IMR-90 (cell line): ENCODE data around the gene SNTG2. TPM values are rescaled to one million over a fixed set of nuclear protein-coding genes. Genes with fewer than 3 reads are reported as not detected.

ENCODE experiments used
- ATAC-seq: fragments of 200-7000 bp; cut with Tn5 transposase; 2 replicates; pipeline ENCODE4 v1.9.1; 2020; ENCODE audit warnings: low read depth, mild to moderate bottlenecking, moderate library complexity
- BruUV-seq: library from RNA; stranded (reverse); fragments of 400-500 nt; replicated peaks from 2 replicates; lab custom pipeline; 2021; lab: Mats Ljungman, UMichigan
- CTCF ChIA-PET: fragments of 300-600 bp; formaldehyde crosslinking; extraction: SDS; loops from one replicate; lab custom pipeline; 2021; ENCODE audit warnings: antibody characterized with exemption; lab: Yijun Ruan, JAX
- POLR2A ChIA-PET: fragments of 300-600 bp; sonication (Branson Sonifier 250); formaldehyde crosslinking; loops from one replicate; lab custom pipeline; 2022; ENCODE audit warnings: antibody characterized with exemption; ENCODE audit not compliant: unreplicated experiment; lab: Charles Lee
- DNase-seq: peaks from one replicate; pipeline ENCODE4 v3.0.0; 2013
- H2AFZ ChIP-seq: replicated peaks from 2 replicates; pipeline ENCODE3; 2013; ENCODE audit warnings: low read length, mild to moderate bottlenecking; ENCODE audit not compliant: poor library complexity
- H2AK5ac ChIP-seq: 2 replicates; pipeline ENCODE4 v1.6.1; 2013; ENCODE audit warnings: low read depth, low read length, inconsistent platforms
- H2AK9ac ChIP-seq: replicated peaks from 2 replicates; pipeline ENCODE3; 2013; ENCODE audit warnings: mild to moderate bottlenecking, low read depth, low read length, moderate library complexity; ENCODE audit not compliant: poor library complexity
- H2BK120ac ChIP-seq: 2 replicates; pipeline ENCODE4 v1.6.1; 2013; ENCODE audit warnings: low read depth, low read length, inconsistent platforms
- H2BK15ac ChIP-seq: 3 replicates; pipeline ENCODE4 v1.6.1; 2013; ENCODE audit warnings: low read depth, low read length, inconsistent platforms
- H2BK20ac ChIP-seq: 2 replicates; pipeline ENCODE4 v1.6.1; 2013; ENCODE audit warnings: low read depth, mild to moderate bottlenecking, inconsistent platforms, low read length, moderate library complexity
- H2BK5ac ChIP-seq: 2 replicates; pipeline ENCODE4 v1.6.1; 2013; ENCODE audit warnings: mild to moderate bottlenecking, low read depth, low read length, inconsistent platforms; ENCODE audit not compliant: poor library complexity, severe bottlenecking
- H3K14ac ChIP-seq: replicated peaks from 2 replicates; pipeline ENCODE4 v1.6.1; 2013; ENCODE audit warnings: low read depth, low read length, inconsistent platforms
- H3K18ac ChIP-seq: 2 replicates; pipeline ENCODE4 v1.6.1; 2013; ENCODE audit warnings: low read depth, low read length, control low read depth
- H3K23ac ChIP-seq: 2 replicates; pipeline ENCODE4 v1.6.1; 2013; ENCODE audit warnings: low read depth, low read length, inconsistent platforms
- H3K27ac ChIP-seq: 2 replicates; pipeline ENCODE4 v1.5.1; 2013; ENCODE audit warnings: mild to moderate bottlenecking, control low read depth, low read length; ENCODE audit not compliant: insufficient read depth
- H3K27me3 ChIP-seq: 2 replicates; pipeline ENCODE4 v1.6.1; 2013; ENCODE audit warnings: low read length; ENCODE audit not compliant: control insufficient read depth, insufficient read depth
- H3K36me3 ChIP-seq: 2 replicates; pipeline ENCODE4 v1.6.1; 2013; ENCODE audit warnings: low read length, mixed read lengths; ENCODE audit not compliant: control insufficient read depth, insufficient read depth
- H3K4ac ChIP-seq: 2 replicates; pipeline ENCODE4 v1.6.1; 2013; ENCODE audit warnings: low read depth, low read length, inconsistent platforms
- H3K4me1 ChIP-seq: 2 replicates; pipeline ENCODE4 v1.6.1; 2013; ENCODE audit warnings: low read length, mixed read lengths; ENCODE audit not compliant: control insufficient read depth, insufficient read depth
- H3K4me2 ChIP-seq: 2 replicates; pipeline ENCODE4 v1.6.1; 2013; ENCODE audit warnings: low read depth, mild to moderate bottlenecking, control low read depth, low read length, moderate library complexity
- H3K4me3 ChIP-seq: 2 replicates; pipeline ENCODE4 v1.5.1; 2013; ENCODE audit warnings: low read depth, mild to moderate bottlenecking, control low read depth, low read length, moderate library complexity; ENCODE audit not compliant: insufficient read depth
- H3K56ac ChIP-seq: 2 replicates; pipeline ENCODE4 v1.6.1; 2013; ENCODE audit warnings: low read length, inconsistent platforms; ENCODE audit not compliant: insufficient read depth; ENCODE audit errors: extremely low read depth
- H3K79me1 ChIP-seq, 2 experiments: 2 replicates each; pipeline ENCODE4 v1.6.1; 2013; ENCODE audit warnings: low read length in 2 of 2, inconsistent platforms in 1 of 2, low read depth in 1 of 2
- H3K9ac ChIP-seq: 2 replicates; pipeline ENCODE4 v1.6.1; 2013; ENCODE audit warnings: low read depth, low read length, control low read depth
- H3K9me1 ChIP-seq: 2 replicates; pipeline ENCODE4 v1.6.1; 2013; ENCODE audit warnings: low read length, inconsistent platforms; ENCODE audit not compliant: insufficient read depth
- H3K9me3 ChIP-seq: 2 replicates; pipeline ENCODE4 v1.6.1; 2013; ENCODE audit warnings: low read length; ENCODE audit not compliant: control insufficient read depth, insufficient read depth
- H4K20me1 ChIP-seq: 2 replicates; pipeline ENCODE4 v1.6.1; 2013; ENCODE audit warnings: low read length, inconsistent platforms; ENCODE audit not compliant: insufficient read depth
- H4K5ac ChIP-seq: 2 replicates; pipeline ENCODE4 v1.6.1; 2013; ENCODE audit warnings: mild to moderate bottlenecking, low read depth, low read length, control low read depth
- H4K8ac ChIP-seq, 2 experiments: 2 replicates each; pipeline ENCODE4 v1.6.1; 2013; ENCODE audit warnings: low read depth in 2 of 2, low read length in 2 of 2, control low read depth in 1 of 2, inconsistent platforms in 1 of 2
- H4K91ac ChIP-seq: 2 replicates; pipeline ENCODE4 v1.6.1; 2013; ENCODE audit warnings: low read depth, low read length, inconsistent platforms; ENCODE audit not compliant: insufficient read depth
- FOS ChIP-seq: fragments of 150-350 bp; IDR thresholded peaks from 2 replicates; pipeline ENCODE4 v1.6.1; 2016; ENCODE audit warnings: low read depth, low read length
- MXI1 ChIP-seq: IDR thresholded peaks from 2 replicates; pipeline ENCODE4 v1.6.1; 2012; ENCODE audit warnings: low read depth, mild to moderate bottlenecking, low read length, moderate library complexity, borderline replicate concordance
- RCOR1 ChIP-seq: IDR thresholded peaks from 2 replicates; pipeline ENCODE4 v1.6.1; 2012; ENCODE audit warnings: mild to moderate bottlenecking, low read length, improper control_type of control experiment; ENCODE audit not compliant: insufficient replicate concordance
- RFX5 ChIP-seq: IDR thresholded peaks from 2 replicates; pipeline ENCODE4 v1.8.0; 2012; ENCODE audit warnings: low read depth, mild to moderate bottlenecking, low read length, moderate library complexity
- USF2 ChIP-seq: fragments of 150-350 bp; IDR thresholded peaks from 2 replicates; pipeline ENCODE4 v1.6.1; 2017; ENCODE audit warnings: mild to moderate bottlenecking, antibody characterized with exemption, low read length, low read depth
- WGBS, 2 experiments: methylation state at CpG; one replicate each; pipeline versions ENCODE4 v1.1.5 to v1.1.7; 2013; ENCODE audit warnings: missing lambda C conversion rate in 2 of 2; ENCODE audit not compliant: insufficient read length in 1 of 2; ENCODE audit errors: extremely low coverage in 2 of 2; 5-methylcytosine and 5-hydroxymethylcytosine counted together
- dilution Hi-C: fragments of 300-500 bp; cut with HindIII; formaldehyde crosslinking; loops from one replicate; pipeline ENCODE4 v1.14.3; 2018; ENCODE audit warnings: low sequenced_read_pairs; ENCODE audit not compliant: unreplicated experiment
- in situ Hi-C: fragments of 300-500 bp; cut with MboI; formaldehyde crosslinking; loops from 3 replicates; pipeline ENCODE4 v1.14.3; 2019; ENCODE audit warnings: low sequenced_read_pairs, inconsistent platforms, mixed read lengths
- intact Hi-C: fragments of 100-400 bp; cut with micrococcal nuclease; formaldehyde crosslinking; loops from 2 replicates; pipeline ENCODE4 v1.10.0; 2022
- polyA plus RNA-seq, 3 experiments: library from polyadenylated mRNA; depleted of rRNA; stranded (reverse); fragments of >200 nt; gene quantifications; 2 replicates each; pipeline ENCODE4 v1.2.3, GENCODE V29; 2012; ENCODE audit warnings: low replicate concordance in 1 of 3
- total RNA-seq: library from RNA; depleted of rRNA; stranded (reverse); fragments of >200 nt; gene quantifications from 2 replicates; pipeline ENCODE4 v1.2.3, GENCODE V29; 2012

SNTG2 gene
- total and polyA plus RNA-seq, 2 of the 4 experiments (the other 2 are of a cell fraction): under 0.01 to 0.17 TPM

- in situ Hi-C loops: no loop called here
- Histone ChIP-seq H3K9ac (no peak overlapping the region), H3K9me1 (no peaks in the 10 kb centered on the region), H3K27ac (no peak overlapping the region), H2BK120ac (no peak overlapping the region), H3K27me3 (no peaks in the 10 kb centered on the region), H2BK15ac (no peak overlapping the region), H3K4me2 (no peak overlapping the region), H3K14ac (no peak overlapping the region), H4K91ac (no peak overlapping the region), H3K4me1 (no peaks in the 10 kb centered on the region), H3K18ac (no peak overlapping the region), H2BK20ac (no peak overlapping the region), H2AFZ (no peak overlapping the region), H3K79me1 (no peaks in the 10 kb centered on the region), H2AK9ac (no peak overlapping the region), H3K4ac (no peak overlapping the region), H3K9me3 (peaks cover 36% of the 10 kb centered on the region), H3K56ac (no peak overlapping the region), H4K20me1 (no peaks in the 10 kb centered on the region), H4K8ac (no peak overlapping the region), H2BK5ac (no peak overlapping the region), H4K5ac (no peak overlapping the region), H2AK5ac (no peak overlapping the region), H3K4me3 (no peak overlapping the region), H3K36me3 (no peaks in the 10 kb centered on the region), H3K23ac (no peak overlapping the region)
- CTCF ChIA-PET: no interaction called here
- no peak for ATAC-seq
- dilution Hi-C loops: no loop called here
- intact Hi-C loops: no loop called here
- no peak for DNase-seq
- POLR2A ChIA-PET: no interaction called here
- WGBS, 2 experiments: no CpG with 5 or more reads among the region's 11 CpGs
- BruUV-seq: no TSS peak
- no peak for TF ChIP-seq FOS
- no peak for TF ChIP-seq MXI1
- TF ChIP-seq RCOR1: no peak
- no peak for TF ChIP-seq RFX5
- TF ChIP-seq USF2: no peak
Measured at GRCh38 chr2:1374287-1374686, 423.6 kb downstream of the SNTG2 start.
